ENCODE measurements around the gene ATP1A3. TPM values are rescaled to one million over a fixed set of nuclear protein-coding genes. Genes with fewer than 3 reads are reported as not detected.

Gene ATP1A3
- total RNA-seq, 1 experiment from 2014 or later, result 34.7 TPM

GRCh38 chr19:41929536-41930071 lies 64.4 kb downstream of the ATP1A3 start:
- H3K4me2 ChIP-seq (ENCODE audit: low read length), result peak overlapping the region; percentile 96
- RAD21 ChIA-PET (ENCODE audit: low non-redundant PET in 1 of 2, low total read pairs in 2 of 2, uncharacterized antibody in 2 of 2, unreplicated experiment in 2 of 2), result no interaction called here
- POLR2A ChIA-PET, result no interaction called here

More at GRCh38 chr19:41929536-41930071, 64.4 kb downstream of the ATP1A3 start:
- intact Hi-C loops (cut with micrococcal nuclease), result loop anchor here (5.0 kb wide), 1 partner anchor 47 kb away; the partner anchor contains the start of gene ARHGEF1
- no peak for DNase-seq (ENCODE audit: low read depth, low spot score)
- H3K4me1 ChIP-seq (ENCODE audit: control insufficient read depth in 1 of 2, insufficient read depth in 2 of 2, low read length in 2 of 2), result peaks cover 17 to 28% of the 10 kb centered on the region in 2 experiments
- H3K4me3 ChIP-seq (replicated peaks in 1 of 2; ENCODE audit: low read depth in 1 of 2, low read length in 2 of 2), result no peak overlapping the region
- H3K79me2 ChIP-seq (ENCODE audit: insufficient read depth, low read length), result no peaks in the 10 kb centered on the region
- H3K27ac ChIP-seq (ENCODE audit: low read depth, low read length), result no peak overlapping the region
- BruUV-seq (replicated peaks), result no TSS peak
- TF ChIP-seq POLR2A (IDR thresholded peaks at IDR 0.05; ENCODE audit: borderline replicate concordance, extremely low read depth, insufficient read depth, insufficient read length), result no peak
- no peak for TF ChIP-seq ZNF274 (IDR thresholded peaks at IDR 0.05; ENCODE audit: low read depth, low read length)
- no peak for TF ChIP-seq SRF (IDR thresholded peaks at IDR 0.05; ENCODE audit: low read depth)
- no peak for TF ChIP-seq ZFX (IDR thresholded peaks at IDR 0.05)
- TF ChIP-seq SIN3A (IDR thresholded peaks at IDR 0.05; ENCODE audit: low read depth), result no peak
- TF ChIP-seq, protein P1, sequence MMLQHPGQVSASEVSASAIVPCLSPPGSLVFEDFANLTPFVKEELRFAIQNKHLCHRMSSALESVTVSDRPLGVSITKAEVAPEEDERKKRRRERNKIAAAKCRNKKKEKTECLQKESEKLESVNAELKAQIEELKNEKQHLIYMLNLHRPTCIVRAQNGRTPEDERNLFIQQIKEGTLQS (IDR thresholded peaks at IDR 0.05), result no peak
- TF ChIP-seq JUND (IDR thresholded peaks at IDR 0.05), result no peak
- no peak for TF ChIP-seq EZH2phosphoT487 (IDR thresholded peaks at IDR 0.05; ENCODE audit: borderline replicate concordance)
- no peak for TF ChIP-seq MAX (IDR thresholded peaks at IDR 0.05)
- TF ChIP-seq, protein P2, sequence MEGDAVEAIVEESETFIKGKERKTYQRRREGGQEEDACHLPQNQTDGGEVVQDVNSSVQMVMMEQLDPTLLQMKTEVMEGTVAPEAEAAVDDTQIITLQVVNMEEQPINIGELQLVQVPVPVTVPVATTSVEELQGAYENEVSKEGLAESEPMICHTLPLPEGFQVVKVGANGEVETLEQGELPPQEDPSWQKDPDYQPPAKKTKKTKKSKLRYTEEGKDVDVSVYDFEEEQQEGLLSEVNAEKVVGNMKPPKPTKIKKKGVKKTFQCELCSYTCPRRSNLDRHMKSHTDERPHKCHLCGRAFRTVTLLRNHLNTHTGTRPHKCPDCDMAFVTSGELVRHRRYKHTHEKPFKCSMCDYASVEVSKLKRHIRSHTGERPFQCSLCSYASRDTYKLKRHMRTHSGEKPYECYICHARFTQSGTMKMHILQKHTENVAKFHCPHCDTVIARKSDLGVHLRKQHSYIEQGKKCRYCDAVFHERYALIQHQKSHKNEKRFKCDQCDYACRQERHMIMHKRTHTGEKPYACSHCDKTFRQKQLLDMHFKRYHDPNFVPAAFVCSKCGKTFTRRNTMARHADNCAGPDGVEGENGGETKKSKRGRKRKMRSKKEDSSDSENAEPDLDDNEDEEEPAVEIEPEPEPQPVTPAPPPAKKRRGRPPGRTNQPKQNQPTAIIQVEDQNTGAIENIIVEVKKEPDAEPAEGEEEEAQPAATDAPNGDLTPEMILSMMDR (IDR thresholded peaks at IDR 0.05 in 2 of 3, conservative IDR thresholded peaks at IDR 0.05 in 1 of 3; ENCODE audit: borderline replicate concordance in 1 of 3, insufficient read depth in 1 of 3, low read depth in 2 of 3, low read length in 2 of 3), result no peak
- TF ChIP-seq CBX3 (IDR thresholded peaks at IDR 0.05; ENCODE audit: low read depth), result no peak
- TF ChIP-seq RAD21 (IDR thresholded peaks at IDR 0.05; ENCODE audit: low read depth), result no peak
- no peak for TF ChIP-seq CEBPB (IDR thresholded peaks at IDR 0.05; ENCODE audit: low read depth)
- no peaks in the 10 kb centered on the region for H4K20me1 ChIP-seq (ENCODE audit: insufficient read depth)
- no peaks in the 10 kb centered on the region for H3K36me3 ChIP-seq (ENCODE audit: control insufficient read depth in 1 of 2, insufficient read depth in 2 of 2, low read length in 2 of 2)
- H3K27me3 ChIP-seq (ENCODE audit: insufficient read depth, low read length), result no peaks in the 10 kb centered on the region; the same call in 1 of the 2 replicates
- no peaks in the 10 kb centered on the region for H3K9me2 ChIP-seq (ENCODE audit: insufficient read depth)
- CTCF ChIA-PET, result no interaction called here
- H3K9me3 ChIP-seq (ENCODE audit: control insufficient read depth in 1 of 2, insufficient read depth in 1 of 2, low read depth in 1 of 2, low read length in 2 of 2), result no peaks in the 10 kb centered on the region
- H2AFZ ChIP-seq (ENCODE audit: low read depth, low read length, poor library complexity, severe bottlenecking), result no peak overlapping the region
- no peak overlapping the region for H3K9ac ChIP-seq (ENCODE audit: low read length)
- no peak for ATAC-seq
